HCT116 (cell line): Measurements from ENCODE around the gene ST7L. TPM values are rescaled to one million over a fixed set of nuclear protein-coding genes. Genes with fewer than 3 reads are reported as not detected.

Experiments used
- ATAC-seq: fragments of 200-7000 bp; cut with Tn5 transposase; 2 replicates; pipeline ENCODE4 v1.9.1; 2020; ENCODE audit warnings: mild to moderate bottlenecking, moderate library complexity
- BruUV-seq: library from RNA; stranded (reverse); fragments of 400-500 nt; replicated peaks from 2 replicates; lab custom pipeline; 2021; lab: Mats Ljungman, UMichigan
- CTCF ChIA-PET: fragments of 300-600 bp; sonication (Branson Sonifier 250); formaldehyde crosslinking; loops from one replicate; lab custom pipeline; 2021; ENCODE audit warnings: antibody characterized with exemption; lab: Charles Lee
- POLR2A ChIA-PET: fragments of 300-600, 350-600 bp; sonication (Branson Sonifier 250); formaldehyde crosslinking; loops from one replicate; lab custom pipeline; 2021; ENCODE audit warnings: antibody characterized with exemption; lab: Charles Lee
- RAD21 ChIA-PET, 2 experiments: fragments of 300-600 bp; sonication (Branson Sonifier 250); formaldehyde crosslinking; loops; one replicate each; lab custom pipeline; 2023; ENCODE audit warnings: low total read pairs in 2 of 2; ENCODE audit not compliant: uncharacterized antibody in 2 of 2, unreplicated experiment in 2 of 2, low non-redundant PET in 1 of 2; lab: Charles Lee
- DNase-seq: peaks from one replicate; pipeline ENCODE4 v3.0.0-alpha.2; 2010; ENCODE audit warnings: low read depth, low spot score
- H2AFZ ChIP-seq: fragments of 200-600 bp; shearing (Covaris generic), sonication (generic); 2 replicates; pipeline ENCODE4 v1.6.1; 2017; ENCODE audit warnings: low read depth, mixed run types, mixed read lengths, antibody characterized with exemption, low read length; ENCODE audit not compliant: poor library complexity, severe bottlenecking
- H3K27ac ChIP-seq: 2 replicates; pipeline ENCODE4 v1.5.1; 2012; ENCODE audit warnings: low read depth, low read length
- H3K27me3 ChIP-seq: fragments of 200-600 bp; sonication (generic); 2 replicates; pipeline ENCODE4 v1.6.1; 2016; ENCODE audit warnings: mixed run types, low read length, mixed read lengths; ENCODE audit not compliant: insufficient read depth
- H3K36me3 ChIP-seq, 2 experiments: fragments of 200-500 bp in 1 of 2; fragments of 200-600 bp in 1 of 2; sonication (Bioruptor generic) in 1 of 2; sonication (generic) in 1 of 2; 2 replicates each; pipeline versions ENCODE4 v1.5.1 to v1.6.1; 2014 to 2016; ENCODE audit warnings: low read length in 2 of 2, inconsistent platforms in 1 of 2, mixed read lengths in 1 of 2, mixed run types in 1 of 2; ENCODE audit not compliant: insufficient read depth in 2 of 2, control insufficient read depth in 1 of 2
- H3K4me1 ChIP-seq, 2 experiments: fragments of 200-600 bp in 1 of 2; sonication (generic) in 1 of 2; 2 replicates each; pipeline versions ENCODE4 v1.5.1 to v1.6.1; 2012 to 2017; ENCODE audit warnings: low read length in 2 of 2, inconsistent platforms in 1 of 2, mild to moderate bottlenecking in 1 of 2, mixed read lengths in 1 of 2, mixed run types in 1 of 2, moderate library complexity in 1 of 2; ENCODE audit not compliant: insufficient read depth in 2 of 2, control insufficient read depth in 1 of 2
- H3K4me2 ChIP-seq: fragments of 200-600 bp; sonication (generic); 2 replicates; pipeline ENCODE4 v1.6.1; 2017; ENCODE audit warnings: mixed run types, low read length, mixed read lengths
- H3K4me3 ChIP-seq, 2 experiments: fragments of 200-600 bp in 1 of 2; sonication (generic) in 1 of 2; replicated peaks in 1 of 2; 2 replicates each; pipeline ENCODE4 v1.5.1; 2011 to 2016; ENCODE audit warnings: low read length in 2 of 2, control low read depth in 1 of 2, low read depth in 1 of 2, mild to moderate bottlenecking in 1 of 2, mixed read lengths in 1 of 2, mixed run types in 1 of 2
- H3K79me2 ChIP-seq: fragments of 200-600 bp; sonication (generic); 2 replicates; pipeline ENCODE4 v1.6.1; 2017; ENCODE audit warnings: mild to moderate bottlenecking, mixed run types, low read length, moderate library complexity, mixed read lengths; ENCODE audit not compliant: insufficient read depth
- H3K9ac ChIP-seq: fragments of 200-600 bp; sonication (generic); 2 replicates; pipeline ENCODE4 v1.6.1; 2016; ENCODE audit warnings: low read length, mixed read lengths
- H3K9me2 ChIP-seq: fragments of 200-600 bp; sonication (generic), shearing (Covaris generic); 2 replicates; pipeline ENCODE4 v1.6.1; 2017; ENCODE audit warnings: mixed run types, mild to moderate bottlenecking, moderate library complexity; ENCODE audit not compliant: insufficient read depth
- H3K9me3 ChIP-seq, 2 experiments: fragments of 200-500 bp in 1 of 2; fragments of 200-600 bp in 1 of 2; sonication (Bioruptor generic) in 1 of 2; sonication (generic) in 1 of 2; 2 replicates each; pipeline ENCODE4 v1.6.1; 2014 to 2017; ENCODE audit warnings: low read length in 2 of 2, mixed read lengths in 2 of 2, inconsistent platforms in 1 of 2, low read depth in 1 of 2, mild to moderate bottlenecking in 1 of 2, mixed run types in 1 of 2, moderate library complexity in 1 of 2; ENCODE audit not compliant: control insufficient read depth in 1 of 2, insufficient read depth in 1 of 2
- H4K20me1 ChIP-seq: fragments of 200-600 bp; sonication (generic), shearing (Covaris generic); 2 replicates; pipeline ENCODE4 v1.6.1; 2017; ENCODE audit warnings: mixed run types, mild to moderate bottlenecking, moderate library complexity; ENCODE audit not compliant: insufficient read depth
- ATF3 ChIP-seq: IDR thresholded peaks from 2 replicates; pipeline ENCODE4 v1.6.1; 2012
- CTCF ChIP-seq, 3 experiments: fragments of 200-600 bp in 1 of 3; sonication (generic) in 1 of 3; IDR thresholded peaks in 2 of 3; conservative IDR thresholded peaks in 1 of 3; 2 replicates each; pipeline ENCODE4 v1.5.1; 2012 to 2017; ENCODE audit warnings: low read depth in 2 of 3, low read length in 2 of 3, antibody characterized with exemption in 1 of 3, borderline replicate concordance in 1 of 3, control low read depth in 1 of 3, mild to moderate bottlenecking in 1 of 3, mixed read lengths in 1 of 3, mixed run types in 1 of 3, moderate library complexity in 1 of 3; ENCODE audit not compliant: insufficient read depth in 1 of 3
- EGR1 ChIP-seq: IDR thresholded peaks from 2 replicates; pipeline ENCODE4 v1.6.1; 2012; ENCODE audit warnings: low read depth
- EZH2 ChIP-seq: fragments of 200-600 bp; sonication (generic); IDR thresholded peaks from 2 replicates; pipeline ENCODE4 v1.6.1; 2017; ENCODE audit warnings: antibody characterized with exemption, mixed run types
- JUND ChIP-seq: IDR thresholded peaks from 2 replicates; pipeline ENCODE4 v1.6.1; 2012
- POLR2A ChIP-seq: IDR thresholded peaks from 2 replicates; pipeline ENCODE4 v1.7.0; 2011; ENCODE audit warnings: borderline replicate concordance; ENCODE audit not compliant: insufficient read depth, insufficient read length; ENCODE audit errors: extremely low read depth
- RAD21 ChIP-seq: IDR thresholded peaks from 2 replicates; pipeline ENCODE4 v1.6.1; 2012; ENCODE audit warnings: low read depth, mild to moderate bottlenecking
- SIN3A ChIP-seq: IDR thresholded peaks from 2 replicates; pipeline ENCODE4 v1.6.1; 2012; ENCODE audit warnings: low read depth
- TCF7L2 ChIP-seq: IDR thresholded peaks from 2 replicates; pipeline ENCODE4 v1.7.0; 2011; ENCODE audit warnings: borderline replicate concordance, inconsistent platforms; ENCODE audit not compliant: insufficient read depth, insufficient read length; ENCODE audit errors: extremely low read depth
- ZBTB33 ChIP-seq: IDR thresholded peaks from 2 replicates; pipeline ENCODE4 v1.6.1; 2011; ENCODE audit warnings: mild to moderate bottlenecking, low read length, moderate library complexity; ENCODE audit not compliant: insufficient replicate concordance; ENCODE audit errors: extremely low read depth
- ZNF274 ChIP-seq: fragments of 200-500 bp; sonication (Bioruptor generic); IDR thresholded peaks from 2 replicates; pipeline ENCODE4 v1.6.1; 2014; ENCODE audit warnings: mild to moderate bottlenecking, low read depth, low read length, inconsistent platforms
- intact Hi-C: fragments of 100-400 bp; cut with micrococcal nuclease; formaldehyde crosslinking; loops from 2 replicates; pipeline ENCODE4 v1.10.0; 2022
- total RNA-seq: library from RNA; stranded (reverse); gene quantifications from one replicate; pipeline ENCODE4 v1.2.1, GENCODE V29; 2021; ENCODE audit not compliant: unreplicated experiment

ST7L gene
- total RNA-seq, 1 experiment from 2014 or later: 19.9 TPM

GRCh38 chr1:112533029-112533428 is 85.9 kb downstream of the ST7L start:
- CTCF ChIA-PET: no interaction called here
- Histone ChIP-seq H3K9ac (no peak overlapping the region), H3K4me3 (no peak overlapping the region), H3K9me2 (no peaks in the 10 kb centered on the region), H3K27me3 (no peaks in the 10 kb centered on the region), H3K4me2 (no peak overlapping the region), H3K36me3 (no peaks in the 10 kb centered on the region), H3K79me2 (no peaks in the 10 kb centered on the region), H2AFZ (no peak overlapping the region), H3K9me3 (no peaks in the 10 kb centered on the region), H3K27ac (no peak overlapping the region), H3K4me1 (no peaks in the 10 kb centered on the region), H4K20me1 (no peaks in the 10 kb centered on the region)
- DNase-seq: no peak
- POLR2A ChIA-PET: interaction anchor here (1.8 kb wide), 1 partner anchor 11 kb away, joined by 6 read pairs; no protein-coding TSS in a partner anchor
- RAD21 ChIA-PET: no interaction called here
- no TSS peak for BruUV-seq
- no peak for ATAC-seq
- TF ChIP-seq RAD21 (no peak), EGR1 (no peak), CTCF (IDR thresholded peaks at IDR 0.05 in 2 of 3, conservative IDR thresholded peaks at IDR 0.05 in 1 of 3; ENCODE audit: borderline replicate concordance in 1 of 3, insufficient read depth in 1 of 3, low read depth in 2 of 3, low read length in 2 of 3) (no peak), SIN3A (no peak), ATF3 (no peak), ZNF274 (no peak), POLR2A (no peak), EZH2 (no peak), TCF7L2 (no peak), ZBTB33 (no peak), JUND (no peak)
- intact Hi-C loops: no loop called here
